Suprapubic skin (tissue), 3 donors: ENCODE results near the gene UBE3C.
"Not testable (repeated sequence)": the region's sequence is repeated elsewhere in the genome, so short reads cannot be mapped to it uniquely, and the experiment has no call there.

Experiments
- POLR2AphosphoS5 ChIP-seq, 3 donors: sonication (generic); formaldehyde crosslinking; IDR thresholded peaks; one replicate each; pipeline ENCODE4 v1.6.1; 2017; ENCODE audit warnings: antibody characterized with exemption in 3 of 3
- TF ChIP-seq, protein P1 (sequence below), 2 donors: fragments of 200-600 bp in 1 of 2; fragments of 450-650 bp in 1 of 2; sonication (generic) in 1 of 2; IDR thresholded peaks; one replicate each; pipeline ENCODE4 v1.5.1; 2016 to 2019; ENCODE audit warnings: antibody characterized with exemption in 2 of 2, mild to moderate bottlenecking in 1 of 2, moderate library complexity in 1 of 2

DNA sequence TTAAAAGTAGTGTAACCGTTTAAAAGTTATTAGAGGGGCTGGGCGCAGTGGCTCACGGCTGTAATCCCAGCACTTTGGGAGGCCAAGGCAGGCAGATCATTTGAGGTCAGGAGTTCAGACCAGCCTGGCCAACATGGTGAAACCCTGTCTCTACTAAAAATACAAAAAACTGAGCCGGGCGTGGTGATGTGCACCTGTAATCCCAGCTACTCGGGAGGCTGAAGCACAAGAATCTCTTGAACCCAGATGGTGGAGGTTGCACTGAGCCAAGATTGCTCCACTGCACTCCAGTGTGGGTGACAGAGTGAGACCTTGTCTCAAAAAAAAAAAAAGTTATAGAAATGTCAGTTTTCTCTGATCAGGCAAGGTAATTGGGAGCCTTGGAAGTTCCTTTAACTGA is 113.1 kb downstream of the UBE3C start:
- TF ChIP-seq, protein P1, sequence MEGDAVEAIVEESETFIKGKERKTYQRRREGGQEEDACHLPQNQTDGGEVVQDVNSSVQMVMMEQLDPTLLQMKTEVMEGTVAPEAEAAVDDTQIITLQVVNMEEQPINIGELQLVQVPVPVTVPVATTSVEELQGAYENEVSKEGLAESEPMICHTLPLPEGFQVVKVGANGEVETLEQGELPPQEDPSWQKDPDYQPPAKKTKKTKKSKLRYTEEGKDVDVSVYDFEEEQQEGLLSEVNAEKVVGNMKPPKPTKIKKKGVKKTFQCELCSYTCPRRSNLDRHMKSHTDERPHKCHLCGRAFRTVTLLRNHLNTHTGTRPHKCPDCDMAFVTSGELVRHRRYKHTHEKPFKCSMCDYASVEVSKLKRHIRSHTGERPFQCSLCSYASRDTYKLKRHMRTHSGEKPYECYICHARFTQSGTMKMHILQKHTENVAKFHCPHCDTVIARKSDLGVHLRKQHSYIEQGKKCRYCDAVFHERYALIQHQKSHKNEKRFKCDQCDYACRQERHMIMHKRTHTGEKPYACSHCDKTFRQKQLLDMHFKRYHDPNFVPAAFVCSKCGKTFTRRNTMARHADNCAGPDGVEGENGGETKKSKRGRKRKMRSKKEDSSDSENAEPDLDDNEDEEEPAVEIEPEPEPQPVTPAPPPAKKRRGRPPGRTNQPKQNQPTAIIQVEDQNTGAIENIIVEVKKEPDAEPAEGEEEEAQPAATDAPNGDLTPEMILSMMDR (IDR thresholded peaks at IDR 0.05) = not testable (repeated sequence)
- not testable (repeated sequence) for TF ChIP-seq POLR2AphosphoS5 (IDR thresholded peaks at IDR 0.05)
